HepG2 (cell line): ENCODE measurements around the gene KLF16. TPM values are rescaled to one million over a fixed set of nuclear protein-coding genes. Genes with fewer than 3 reads are reported as not detected.

Experiments
- CBFB ChIP-seq: sonication (generic); formaldehyde crosslinking; IDR thresholded peaks from 2 replicates; pipeline ENCODE4 v1.4.0; 2020; ENCODE audit warnings: missing genetic modification reagents
- FOXJ3 ChIP-seq: sonication (generic); formaldehyde crosslinking; IDR thresholded peaks from 2 replicates; pipeline ENCODE4 v1.4.0; 2020; ENCODE audit warnings: missing genetic modification reagents, mild to moderate bottlenecking, borderline replicate concordance
- GABPB1 ChIP-seq: IDR thresholded peaks from 2 replicates; pipeline ENCODE4 v1.6.1; 2016; ENCODE audit warnings: mild to moderate bottlenecking, missing genetic modification reagents, moderate library complexity, missing compliant biosample characterization
- JARID2 ChIP-seq: sonication (generic); formaldehyde crosslinking; IDR thresholded peaks from 2 replicates; pipeline ENCODE4 v1.8.1; 2023; ENCODE audit warnings: missing genetic modification reagents, inconsistent platforms; ENCODE audit not compliant: insufficient replicate concordance
- RBM22 ChIP-seq: fragments of 200-400 bp; formaldehyde crosslinking; optimal IDR thresholded peaks from 2 replicates; pipeline ENCODE3; 2017; ENCODE audit warnings: mild to moderate bottlenecking, low read length, moderate library complexity
- THAP11 ChIP-seq: IDR thresholded peaks from 2 replicates; pipeline ENCODE4 v1.6.1; 2016; ENCODE audit warnings: missing biosample characterization, missing genetic modification reagents
- ZNF563 ChIP-seq: sonication (generic); formaldehyde crosslinking; IDR thresholded peaks from 2 replicates; pipeline ENCODE4 v1.8.0; 2022; ENCODE audit warnings: mild to moderate bottlenecking, moderate library complexity, missing genetic modification reagents
- polyA plus RNA-seq, 8 experiments: library from polyadenylated mRNA; depleted of rRNA in 3 of 8; stranded (reverse) in 7 of 8; unstranded in 1 of 8; fragments of >200 nt; fragmentation: Illumina TruSeq in 4 of 8; extraction: Trizol in 4 of 8; gene quantifications; 2 replicates each; pipeline versions ENCODE4 v1.2.1 to v1.2.3, GENCODE V29; 2011 to 2016; ENCODE audit warnings: low read depth in 4 of 8, missing spikeins in 1 of 8, mixed read lengths in 1 of 8; ENCODE audit not compliant: insufficient read depth in 1 of 8
- total RNA-seq, 5 experiments: library from RNA; depleted of rRNA; stranded (reverse); fragments of >200 nt; fragmentation: Illumina TruSeq; extraction: Trizol; gene quantifications; 2 replicates each; pipeline ENCODE4 v1.2.3, GENCODE V29; 2016; ENCODE audit warnings: low read depth in 1 of 5
- TF ChIP-seq, protein P1 (sequence below): sonication (generic); formaldehyde crosslinking; IDR thresholded peaks from 2 replicates; pipeline ENCODE4 v1.5.0; 2020; ENCODE audit warnings: mild to moderate bottlenecking, missing genetic modification reagents
- TF ChIP-seq, protein P2 (sequence below): sonication (generic); formaldehyde crosslinking; IDR thresholded peaks from 2 replicates; pipeline ENCODE4 v1.5.0; 2020; ENCODE audit warnings: missing genetic modification reagents
- TF ChIP-seq, protein P3 (sequence below): IDR thresholded peaks from 2 replicates; pipeline ENCODE4 v1.6.1; 2016
- TF ChIP-seq, protein P4 (sequence below): sonication (generic); formaldehyde crosslinking; IDR thresholded peaks from 2 replicates; pipeline ENCODE4 v1.5.1; 2020; ENCODE audit warnings: mild to moderate bottlenecking, missing genetic modification reagents, moderate library complexity
- TF ChIP-seq, protein P5 (sequence below): sonication (generic); formaldehyde crosslinking; IDR thresholded peaks from 2 replicates; pipeline ENCODE4 v1.4.0; 2020; ENCODE audit warnings: missing genetic modification reagents, borderline replicate concordance
- TF ChIP-seq, protein P6 (sequence below): IDR thresholded peaks from 2 replicates; pipeline ENCODE4 v1.6.1; 2016; ENCODE audit warnings: mild to moderate bottlenecking

KLF16 gene
- total and polyA plus RNA-seq, 2 of the 13 experiments (the other 11 are each of a cell fraction or from before 2014, with no cell fraction given), result 3.5 to 6.7 TPM

DNA sequence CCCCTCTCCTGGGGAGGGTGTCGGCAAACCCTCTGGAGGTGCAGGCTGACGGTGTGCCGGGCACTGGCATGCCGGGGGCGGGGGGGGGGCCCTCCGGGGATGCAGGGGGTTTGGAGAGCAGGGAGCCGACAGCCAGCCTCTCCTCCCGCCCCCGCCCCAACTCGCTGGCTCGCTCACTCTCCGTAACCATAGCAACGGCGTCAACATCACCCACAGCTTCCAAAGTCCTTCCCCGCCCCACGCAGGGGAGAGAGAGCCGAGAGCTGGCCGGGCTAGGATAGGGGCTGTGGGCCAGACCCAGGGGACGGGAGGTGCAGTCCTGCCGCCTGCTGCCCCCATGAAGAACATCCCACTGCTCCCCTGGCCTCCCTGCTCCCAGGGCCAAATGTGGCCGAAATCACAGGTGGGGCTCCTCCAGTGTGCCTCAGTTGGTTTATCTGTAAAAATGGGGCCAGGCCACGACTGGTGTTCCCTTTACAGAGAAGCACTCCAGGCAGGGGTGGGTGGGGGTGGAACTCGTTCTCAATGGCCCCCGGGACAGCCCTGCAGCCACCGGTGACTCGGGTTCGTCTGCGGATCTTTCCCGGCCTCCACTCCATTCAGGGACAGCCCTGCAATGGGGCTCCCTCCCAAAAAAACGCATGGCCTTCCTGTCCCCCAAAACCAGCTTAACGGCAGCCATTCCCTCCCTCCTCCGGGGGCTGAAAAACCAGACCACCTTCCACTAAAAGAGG, 3.2 kb downstream of the KLF16 start (continued):
- TF ChIP-seq, protein P1, sequence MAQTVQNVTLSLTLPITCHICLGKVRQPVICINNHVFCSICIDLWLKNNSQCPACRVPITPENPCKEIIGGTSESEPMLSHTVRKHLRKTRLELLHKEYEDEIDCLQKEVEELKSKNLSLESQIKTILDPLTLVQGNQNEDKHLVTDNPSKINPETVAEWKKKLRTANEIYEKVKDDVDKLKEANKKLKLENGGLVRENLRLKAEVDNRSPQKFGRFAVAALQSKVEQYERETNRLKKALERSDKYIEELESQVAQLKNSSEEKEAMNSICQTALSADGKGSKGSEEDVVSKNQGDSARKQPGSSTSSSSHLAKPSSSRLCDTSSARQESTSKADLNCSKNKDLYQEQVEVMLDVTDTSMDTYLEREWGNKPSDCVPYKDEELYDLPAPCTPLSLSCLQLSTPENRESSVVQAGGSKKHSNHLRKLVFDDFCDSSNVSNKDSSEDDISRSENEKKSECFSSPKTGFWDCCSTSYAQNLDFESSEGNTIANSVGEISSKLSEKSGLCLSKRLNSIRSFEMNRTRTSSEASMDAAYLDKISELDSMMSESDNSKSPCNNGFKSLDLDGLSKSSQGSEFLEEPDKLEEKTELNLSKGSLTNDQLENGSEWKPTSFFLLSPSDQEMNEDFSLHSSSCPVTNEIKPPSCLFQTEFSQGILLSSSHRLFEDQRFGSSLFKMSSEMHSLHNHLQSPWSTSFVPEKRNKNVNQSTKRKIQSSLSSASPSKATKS (CRISPR knock-in tag), result no peak
- TF ChIP-seq, protein P2, sequence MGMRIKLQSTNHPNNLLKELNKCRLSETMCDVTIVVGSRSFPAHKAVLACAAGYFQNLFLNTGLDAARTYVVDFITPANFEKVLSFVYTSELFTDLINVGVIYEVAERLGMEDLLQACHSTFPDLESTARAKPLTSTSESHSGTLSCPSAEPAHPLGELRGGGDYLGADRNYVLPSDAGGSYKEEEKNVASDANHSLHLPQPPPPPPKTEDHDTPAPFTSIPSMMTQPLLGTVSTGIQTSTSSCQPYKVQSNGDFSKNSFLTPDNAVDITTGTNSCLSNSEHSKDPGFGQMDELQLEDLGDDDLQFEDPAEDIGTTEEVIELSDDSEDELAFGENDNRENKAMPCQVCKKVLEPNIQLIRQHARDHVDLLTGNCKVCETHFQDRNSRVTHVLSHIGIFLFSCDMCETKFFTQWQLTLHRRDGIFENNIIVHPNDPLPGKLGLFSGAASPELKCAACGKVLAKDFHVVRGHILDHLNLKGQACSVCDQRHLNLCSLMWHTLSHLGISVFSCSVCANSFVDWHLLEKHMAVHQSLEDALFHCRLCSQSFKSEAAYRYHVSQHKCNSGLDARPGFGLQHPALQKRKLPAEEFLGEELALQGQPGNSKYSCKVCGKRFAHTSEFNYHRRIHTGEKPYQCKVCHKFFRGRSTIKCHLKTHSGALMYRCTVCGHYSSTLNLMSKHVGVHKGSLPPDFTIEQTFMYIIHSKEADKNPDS (CRISPR knock-in tag), result no peak
- TF ChIP-seq, protein P3, sequence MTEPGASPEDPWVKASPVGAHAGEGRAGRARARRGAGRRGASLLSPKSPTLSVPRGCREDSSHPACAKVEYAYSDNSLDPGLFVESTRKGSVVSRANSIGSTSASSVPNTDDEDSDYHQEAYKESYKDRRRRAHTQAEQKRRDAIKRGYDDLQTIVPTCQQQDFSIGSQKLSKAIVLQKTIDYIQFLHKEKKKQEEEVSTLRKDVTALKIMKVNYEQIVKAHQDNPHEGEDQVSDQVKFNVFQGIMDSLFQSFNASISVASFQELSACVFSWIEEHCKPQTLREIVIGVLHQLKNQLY, result no peak
- TF ChIP-seq GABPB1 (CRISPR knock-in tag), result no peak
- no peak for TF ChIP-seq JARID2
- no peak for TF ChIP-seq ZNF563
- peak; percentile 33 for TF ChIP-seq RBM22
- TF ChIP-seq CBFB (CRISPR knock-in tag), result 0 out of 2 replicates have a peak, but pooled peaks have one; percentile 38
- 0 out of 2 replicates have a peak, but pooled peaks have one; percentile 27 for TF ChIP-seq THAP11 (CRISPR knock-in tag)
- TF ChIP-seq, protein P4, sequence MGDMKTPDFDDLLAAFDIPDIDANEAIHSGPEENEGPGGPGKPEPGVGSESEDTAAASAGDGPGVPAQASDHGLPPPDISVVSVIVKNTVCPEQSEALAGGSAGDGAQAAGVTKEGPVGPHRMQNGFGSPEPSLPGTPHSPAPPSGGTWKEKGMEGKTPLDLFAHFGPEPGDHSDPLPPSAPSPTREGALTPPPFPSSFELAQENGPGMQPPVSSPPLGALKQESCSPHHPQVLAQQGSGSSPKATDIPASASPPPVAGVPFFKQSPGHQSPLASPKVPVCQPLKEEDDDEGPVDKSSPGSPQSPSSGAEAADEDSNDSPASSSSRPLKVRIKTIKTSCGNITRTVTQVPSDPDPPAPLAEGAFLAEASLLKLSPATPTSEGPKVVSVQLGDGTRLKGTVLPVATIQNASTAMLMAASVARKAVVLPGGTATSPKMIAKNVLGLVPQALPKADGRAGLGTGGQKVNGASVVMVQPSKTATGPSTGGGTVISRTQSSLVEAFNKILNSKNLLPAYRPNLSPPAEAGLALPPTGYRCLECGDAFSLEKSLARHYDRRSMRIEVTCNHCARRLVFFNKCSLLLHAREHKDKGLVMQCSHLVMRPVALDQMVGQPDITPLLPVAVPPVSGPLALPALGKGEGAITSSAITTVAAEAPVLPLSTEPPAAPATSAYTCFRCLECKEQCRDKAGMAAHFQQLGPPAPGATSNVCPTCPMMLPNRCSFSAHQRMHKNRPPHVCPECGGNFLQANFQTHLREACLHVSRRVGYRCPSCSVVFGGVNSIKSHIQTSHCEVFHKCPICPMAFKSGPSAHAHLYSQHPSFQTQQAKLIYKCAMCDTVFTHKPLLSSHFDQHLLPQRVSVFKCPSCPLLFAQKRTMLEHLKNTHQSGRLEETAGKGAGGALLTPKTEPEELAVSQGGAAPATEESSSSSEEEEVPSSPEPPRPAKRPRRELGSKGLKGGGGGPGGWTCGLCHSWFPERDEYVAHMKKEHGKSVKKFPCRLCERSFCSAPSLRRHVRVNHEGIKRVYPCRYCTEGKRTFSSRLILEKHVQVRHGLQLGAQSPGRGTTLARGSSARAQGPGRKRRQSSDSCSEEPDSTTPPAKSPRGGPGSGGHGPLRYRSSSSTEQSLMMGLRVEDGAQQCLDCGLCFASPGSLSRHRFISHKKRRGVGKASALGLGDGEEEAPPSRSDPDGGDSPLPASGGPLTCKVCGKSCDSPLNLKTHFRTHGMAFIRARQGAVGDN (CRISPR knock-in tag), result peak; percentile 54
- TF ChIP-seq FOXJ3, result 0 out of 2 replicates have a peak, but pooled peaks have one; percentile 51
- TF ChIP-seq, protein P5, sequence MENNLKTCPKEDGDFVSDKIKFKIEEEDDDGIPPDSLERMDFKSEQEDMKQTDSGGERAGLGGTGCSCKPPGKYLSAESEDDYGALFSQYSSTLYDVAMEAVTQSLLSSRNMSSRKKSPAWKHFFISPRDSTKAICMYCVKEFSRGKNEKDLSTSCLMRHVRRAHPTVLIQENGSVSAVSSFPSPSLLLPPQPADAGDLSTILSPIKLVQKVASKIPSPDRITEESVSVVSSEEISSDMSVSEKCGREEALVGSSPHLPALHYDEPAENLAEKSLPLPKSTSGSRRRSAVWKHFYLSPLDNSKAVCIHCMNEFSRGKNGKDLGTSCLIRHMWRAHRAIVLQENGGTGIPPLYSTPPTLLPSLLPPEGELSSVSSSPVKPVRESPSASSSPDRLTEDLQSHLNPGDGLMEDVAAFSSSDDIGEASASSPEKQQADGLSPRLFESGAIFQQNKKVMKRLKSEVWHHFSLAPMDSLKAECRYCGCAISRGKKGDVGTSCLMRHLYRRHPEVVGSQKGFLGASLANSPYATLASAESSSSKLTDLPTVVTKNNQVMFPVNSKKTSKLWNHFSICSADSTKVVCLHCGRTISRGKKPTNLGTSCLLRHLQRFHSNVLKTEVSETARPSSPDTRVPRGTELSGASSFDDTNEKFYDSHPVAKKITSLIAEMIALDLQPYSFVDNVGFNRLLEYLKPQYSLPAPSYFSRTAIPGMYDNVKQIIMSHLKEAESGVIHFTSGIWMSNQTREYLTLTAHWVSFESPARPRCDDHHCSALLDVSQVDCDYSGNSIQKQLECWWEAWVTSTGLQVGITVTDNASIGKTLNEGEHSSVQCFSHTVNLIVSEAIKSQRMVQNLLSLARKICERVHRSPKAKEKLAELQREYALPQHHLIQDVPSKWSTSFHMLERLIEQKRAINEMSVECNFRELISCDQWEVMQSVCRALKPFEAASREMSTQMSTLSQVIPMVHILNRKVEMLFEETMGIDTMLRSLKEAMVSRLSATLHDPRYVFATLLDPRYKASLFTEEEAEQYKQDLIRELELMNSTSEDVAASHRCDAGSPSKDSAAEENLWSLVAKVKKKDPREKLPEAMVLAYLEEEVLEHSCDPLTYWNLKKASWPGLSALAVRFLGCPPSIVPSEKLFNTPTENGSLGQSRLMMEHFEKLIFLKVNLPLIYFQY (CRISPR knock-in tag), result peak; percentile 47; the same call in 1 of the 2 replicates
- TF ChIP-seq, protein P6, sequence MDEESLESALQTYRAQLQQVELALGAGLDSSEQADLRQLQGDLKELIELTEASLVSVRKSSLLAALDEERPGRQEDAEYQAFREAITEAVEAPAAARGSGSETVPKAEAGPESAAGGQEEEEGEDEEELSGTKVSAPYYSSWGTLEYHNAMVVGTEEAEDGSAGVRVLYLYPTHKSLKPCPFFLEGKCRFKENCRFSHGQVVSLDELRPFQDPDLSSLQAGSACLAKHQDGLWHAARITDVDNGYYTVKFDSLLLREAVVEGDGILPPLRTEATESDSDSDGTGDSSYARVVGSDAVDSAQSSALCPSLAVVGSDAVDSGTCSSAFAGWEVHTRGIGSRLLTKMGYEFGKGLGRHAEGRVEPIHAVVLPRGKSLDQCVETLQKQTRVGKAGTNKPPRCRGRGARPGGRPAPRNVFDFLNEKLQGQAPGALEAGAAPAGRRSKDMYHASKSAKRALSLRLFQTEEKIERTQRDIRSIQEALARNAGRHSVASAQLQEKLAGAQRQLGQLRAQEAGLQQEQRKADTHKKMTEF, result no peak
